Measurements from ENCODE around the gene BEST1. TPM values are rescaled to one million over a fixed set of nuclear protein-coding genes. Genes with fewer than 3 reads are reported as not detected.

The BEST1 gene
- total RNA-seq, 1 experiment from 2014 or later, result 1.7 TPM

- Histone ChIP-seq H3K4me1 (ENCODE audit: low read length) (peaks cover 66% of the 10 kb centered on the region), H3K4me3 (ENCODE audit: low read length) (peak overlapping the region; percentile 98)
Observed at GRCh38 chr11:61967924-61968757, 18.0 kb downstream of the BEST1 start.

DNA sequence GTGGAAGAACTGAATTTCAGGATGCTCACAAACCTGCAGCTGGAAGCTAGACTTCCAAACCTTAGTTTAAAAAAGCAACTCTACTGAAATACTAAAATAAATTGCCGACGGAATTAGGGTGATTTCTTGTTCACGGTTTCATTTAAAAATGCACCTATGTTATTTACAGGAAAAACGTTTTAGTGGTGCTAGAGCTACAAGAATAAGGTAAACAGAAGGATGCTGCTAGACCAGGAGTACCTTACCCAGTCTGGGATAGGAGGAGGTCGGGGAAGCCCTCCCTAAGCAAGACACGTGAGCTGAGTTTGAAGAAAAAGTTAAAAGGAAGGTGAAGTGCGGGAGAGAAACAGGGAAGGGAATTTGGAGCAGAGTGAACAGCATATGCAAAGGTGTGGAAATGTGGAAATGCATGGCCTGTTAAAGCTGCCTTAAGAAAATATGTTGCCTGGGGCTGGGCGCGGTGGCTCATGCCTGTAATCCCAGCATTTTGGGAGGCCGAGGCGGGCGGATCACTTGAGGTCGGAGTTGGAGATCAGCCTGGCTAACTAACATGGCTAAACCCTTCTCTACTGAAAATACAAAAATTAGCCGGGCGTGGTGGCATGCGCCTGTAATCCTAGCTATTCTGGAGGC lies 18.7 kb downstream of the BEST1 start:
- Histone ChIP-seq H4K20me1 (ENCODE audit: insufficient read depth, low read depth, low read length) (peaks cover 27% of the 10 kb centered on the region), H3K9me3 (ENCODE audit: low read length) (no peaks in the 10 kb centered on the region), H3K27me3 (ENCODE audit: low read length) (no peaks in the 10 kb centered on the region), H3K9me2 (replicated peaks; ENCODE audit: insufficient read depth, low read length) (no peaks in the 10 kb centered on the region), H3K4me1 (ENCODE audit: low read length) (peaks cover 60% of the 10 kb centered on the region), H3K27ac (ENCODE audit: low read length) (no peak overlapping the region), H3K9ac (ENCODE audit: low read length) (peak overlapping the region; percentile 88; the same call in 1 of the 2 replicates), H2AFZ (ENCODE audit: low read length) (no peak overlapping the region), H3K36me3 (ENCODE audit: insufficient read depth, low read length) (peaks cover 17% of the 10 kb centered on the region), H3K79me2 (ENCODE audit: low read length) (peaks cover 10% of the 10 kb centered on the region), H3K4me2 (ENCODE audit: low read depth, low read length, poor library complexity, severe bottlenecking) (peak overlapping the region; percentile 99), H3K4me3 (ENCODE audit: low read length) (peak overlapping the region; percentile 98; the same call in 1 of the 2 replicates)
- DNase-seq, result no peak

More at GRCh38 chr11:61967924-61968757, 18.0 kb downstream of the BEST1 start:
- Histone ChIP-seq H3K79me2 (ENCODE audit: low read length) (peaks cover 10% of the 10 kb centered on the region), H3K4me2 (ENCODE audit: low read depth, low read length, poor library complexity, severe bottlenecking) (peak overlapping the region; percentile 99), H3K27me3 (ENCODE audit: low read length) (no peaks in the 10 kb centered on the region), H3K9me2 (replicated peaks; ENCODE audit: insufficient read depth, low read length) (no peaks in the 10 kb centered on the region), H3K9ac (ENCODE audit: low read length) (peak overlapping the region; percentile 88), H3K36me3 (ENCODE audit: insufficient read depth, low read length) (peaks cover 17% of the 10 kb centered on the region), H4K20me1 (ENCODE audit: insufficient read depth, low read depth, low read length) (peaks cover 28% of the 10 kb centered on the region), H3K27ac (ENCODE audit: low read length) (peak overlapping the region; percentile 60), H2AFZ (ENCODE audit: low read length) (peak overlapping the region; percentile 71), H3K9me3 (ENCODE audit: low read length) (no peaks in the 10 kb centered on the region)
- DNase-seq, result peak; percentile 79

DNA sequence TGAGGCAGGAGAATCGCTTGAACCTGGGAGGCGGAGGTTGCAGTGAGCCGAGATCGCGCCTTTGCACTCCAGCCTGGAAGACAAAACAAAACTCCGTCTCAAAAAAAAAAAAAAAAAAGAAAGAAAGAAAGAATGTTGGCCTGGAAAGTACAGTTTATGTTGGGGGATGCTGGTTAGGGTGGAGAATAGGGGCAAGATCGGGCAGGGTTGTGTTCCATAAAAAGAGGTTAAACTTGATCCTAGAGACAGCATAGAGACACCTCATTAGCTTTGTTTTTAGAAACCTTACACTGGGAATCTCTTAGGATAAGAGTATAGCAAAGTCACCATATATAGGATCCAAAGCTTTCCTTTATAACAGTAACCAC lies 19.2 kb downstream of the BEST1 start:
- DNase-seq, result no peak
- peaks cover 12% of the 10 kb centered on the region for H3K36me3 ChIP-seq (ENCODE audit: insufficient read depth, low read length)
- no peaks in the 10 kb centered on the region for H3K9me3 ChIP-seq (ENCODE audit: low read length)
- H3K4me3 ChIP-seq (ENCODE audit: low read length), result no peak overlapping the region
- H3K27ac ChIP-seq (ENCODE audit: low read length), result no peak overlapping the region
- peaks cover 22% of the 10 kb centered on the region for H4K20me1 ChIP-seq (ENCODE audit: insufficient read depth, low read depth, low read length)
- no peak overlapping the region for H2AFZ ChIP-seq (ENCODE audit: low read length)
- no peaks in the 10 kb centered on the region for H3K27me3 ChIP-seq (ENCODE audit: low read length)
- H3K4me1 ChIP-seq (ENCODE audit: low read length), result peaks cover 55% of the 10 kb centered on the region
- peaks cover 10% of the 10 kb centered on the region for H3K79me2 ChIP-seq (ENCODE audit: low read length)
- no peaks in the 10 kb centered on the region for H3K9me2 ChIP-seq (replicated peaks; ENCODE audit: insufficient read depth, low read length)
- H3K9ac ChIP-seq (ENCODE audit: low read length), result no peak overlapping the region
- H3K4me2 ChIP-seq (ENCODE audit: low read depth, low read length, poor library complexity, severe bottlenecking), result no peak overlapping the region

DNA sequence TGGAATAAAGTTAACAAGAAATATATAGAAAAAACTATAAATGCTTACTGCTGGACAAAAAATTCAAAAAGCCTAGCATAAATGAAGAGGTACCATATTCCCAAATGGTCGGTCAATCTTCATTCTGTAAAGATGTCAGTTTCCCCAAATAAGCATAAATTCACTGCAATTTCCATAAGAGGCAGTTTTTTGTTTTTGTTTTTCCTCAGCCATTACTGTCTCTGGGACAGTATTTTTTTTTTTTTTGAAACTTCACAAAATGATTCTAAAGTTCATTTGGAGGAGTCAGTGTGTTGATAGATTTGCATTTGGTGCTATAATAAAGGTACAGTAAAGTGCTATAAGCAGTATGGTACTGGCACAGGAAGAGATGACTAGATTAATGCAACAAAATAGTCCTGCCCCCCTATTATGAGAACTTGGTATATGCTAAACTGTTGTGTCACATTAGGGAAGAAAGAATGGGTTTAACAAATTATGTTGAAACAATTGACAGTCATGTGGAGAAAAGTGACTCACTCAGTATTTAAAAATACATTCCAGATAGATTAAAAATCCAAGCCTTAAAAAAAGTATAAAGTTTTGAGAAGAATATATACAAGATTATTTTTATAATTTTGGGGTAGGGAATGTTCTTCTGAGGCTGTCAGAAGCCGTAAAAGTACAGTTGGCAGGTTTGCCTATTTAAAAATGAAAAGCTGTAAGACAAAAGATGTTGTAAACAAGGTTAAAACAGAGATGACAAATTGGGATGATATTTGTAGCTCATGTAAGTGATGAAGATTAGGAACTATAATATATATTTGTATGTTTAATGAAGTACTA lies 19.9 kb downstream of the BEST1 start:
- Histone ChIP-seq H2AFZ (ENCODE audit: low read length) (no peak overlapping the region), H3K4me1 (ENCODE audit: low read length) (peaks cover 48% of the 10 kb centered on the region), H3K9me2 (replicated peaks; ENCODE audit: insufficient read depth, low read length) (no peaks in the 10 kb centered on the region), H3K4me2 (ENCODE audit: low read depth, low read length, poor library complexity, severe bottlenecking) (no peak overlapping the region), H3K27me3 (ENCODE audit: low read length) (no peaks in the 10 kb centered on the region), H3K79me2 (ENCODE audit: low read length) (peaks cover 10% of the 10 kb centered on the region), H4K20me1 (ENCODE audit: insufficient read depth, low read depth, low read length) (peaks cover 19% of the 10 kb centered on the region), H3K27ac (ENCODE audit: low read length) (no peak overlapping the region), H3K36me3 (ENCODE audit: insufficient read depth, low read length) (peaks cover 6% of the 10 kb centered on the region), H3K4me3 (ENCODE audit: low read length) (no peak overlapping the region), H3K9ac (ENCODE audit: low read length) (no peak overlapping the region), H3K9me3 (ENCODE audit: low read length) (no peaks in the 10 kb centered on the region)
- DNase-seq, result peak; percentile 51

DNA sequence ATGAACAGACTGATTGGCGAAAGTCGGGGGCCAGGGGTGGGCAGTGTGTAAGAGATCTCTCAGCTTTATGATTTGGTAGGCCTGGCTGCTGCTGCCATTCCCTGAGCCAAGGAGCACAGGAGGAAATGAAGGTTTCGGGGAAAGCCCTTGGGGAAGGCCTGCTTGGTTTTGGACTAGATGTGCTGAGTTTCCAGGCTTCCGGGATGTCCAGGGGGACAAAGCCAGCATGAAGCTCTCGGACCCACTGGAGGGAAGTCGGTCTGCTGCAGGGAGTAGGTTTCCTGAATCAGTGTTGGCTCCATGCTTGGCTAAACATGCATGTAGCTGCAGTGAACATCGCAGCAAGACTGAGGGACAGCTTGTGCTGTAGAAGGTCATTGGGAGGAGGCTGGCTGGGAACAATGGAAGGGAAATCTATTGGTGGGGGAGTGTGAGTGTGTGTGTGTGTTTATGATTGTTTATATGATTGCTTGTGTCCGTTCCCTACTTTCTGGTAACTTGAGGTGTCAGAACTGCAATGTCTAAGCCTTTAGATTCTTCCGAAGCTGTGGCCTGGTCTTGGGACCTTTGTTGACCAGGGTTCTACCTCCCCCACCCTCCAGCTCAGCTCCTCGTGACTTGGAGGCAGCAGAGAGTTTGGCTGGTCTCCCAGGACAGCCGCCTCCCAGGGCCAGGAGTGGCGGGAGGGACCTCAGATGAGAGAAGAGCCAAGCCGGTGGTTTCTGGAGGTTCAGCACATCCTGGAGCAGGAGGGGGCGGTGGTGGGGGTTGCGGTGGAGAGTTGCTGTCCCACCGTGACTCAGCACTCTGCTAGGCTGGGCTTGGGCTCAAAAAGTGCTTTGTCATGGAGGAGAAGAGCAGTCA lies 21.3 kb downstream of the BEST1 start:
- H3K27ac ChIP-seq (ENCODE audit: low read length), result no peak overlapping the region
- no peak overlapping the region for H3K4me3 ChIP-seq (ENCODE audit: low read length)
- peaks cover 5% of the 10 kb centered on the region for H4K20me1 ChIP-seq (ENCODE audit: insufficient read depth, low read depth, low read length)
- no peaks in the 10 kb centered on the region for H3K27me3 ChIP-seq (ENCODE audit: low read length)
- no peak overlapping the region for H2AFZ ChIP-seq (ENCODE audit: low read length)
- peak overlapping the region; percentile 12 for H3K4me2 ChIP-seq (ENCODE audit: low read depth, low read length, poor library complexity, severe bottlenecking)
- H3K4me1 ChIP-seq (ENCODE audit: low read length), result peaks cover 34% of the 10 kb centered on the region
- no peaks in the 10 kb centered on the region for H3K9me2 ChIP-seq (replicated peaks; ENCODE audit: insufficient read depth, low read length)
- H3K9ac ChIP-seq (ENCODE audit: low read length), result no peak overlapping the region
- H3K9me3 ChIP-seq (ENCODE audit: low read length), result no peaks in the 10 kb centered on the region
- peaks cover 5% of the 10 kb centered on the region for H3K79me2 ChIP-seq (ENCODE audit: low read length)
- DNase-seq, result peak; percentile 63
- no peaks in the 10 kb centered on the region for H3K36me3 ChIP-seq (ENCODE audit: insufficient read depth, low read length)

- no peaks in the 10 kb centered on the region for H3K36me3 ChIP-seq (ENCODE audit: insufficient read depth, low read length)
- no peaks in the 10 kb centered on the region for H3K9me2 ChIP-seq (replicated peaks; ENCODE audit: insufficient read depth, low read length)
- H3K9ac ChIP-seq (ENCODE audit: low read length), result no peak overlapping the region
- no peak overlapping the region for H3K4me2 ChIP-seq (ENCODE audit: low read depth, low read length, poor library complexity, severe bottlenecking)
- H3K27me3 ChIP-seq (ENCODE audit: low read length), result no peaks in the 10 kb centered on the region
- no peaks in the 10 kb centered on the region for H3K9me3 ChIP-seq (ENCODE audit: low read length)
- H2AFZ ChIP-seq (ENCODE audit: low read length), result no peak overlapping the region
- H3K79me2 ChIP-seq (ENCODE audit: low read length), result no peaks in the 10 kb centered on the region
- no peak for DNase-seq
- no peaks in the 10 kb centered on the region for H4K20me1 ChIP-seq (ENCODE audit: insufficient read depth, low read depth, low read length)
- H3K4me3 ChIP-seq (ENCODE audit: low read length), result no peak overlapping the region
- no peak overlapping the region for H3K27ac ChIP-seq (ENCODE audit: low read length)
- H3K4me1 ChIP-seq (ENCODE audit: low read length), result peaks cover 33% of the 10 kb centered on the region
Observed at GRCh38 chr11:61972112-61972671, 22.0 kb downstream of the BEST1 start.

DNA sequence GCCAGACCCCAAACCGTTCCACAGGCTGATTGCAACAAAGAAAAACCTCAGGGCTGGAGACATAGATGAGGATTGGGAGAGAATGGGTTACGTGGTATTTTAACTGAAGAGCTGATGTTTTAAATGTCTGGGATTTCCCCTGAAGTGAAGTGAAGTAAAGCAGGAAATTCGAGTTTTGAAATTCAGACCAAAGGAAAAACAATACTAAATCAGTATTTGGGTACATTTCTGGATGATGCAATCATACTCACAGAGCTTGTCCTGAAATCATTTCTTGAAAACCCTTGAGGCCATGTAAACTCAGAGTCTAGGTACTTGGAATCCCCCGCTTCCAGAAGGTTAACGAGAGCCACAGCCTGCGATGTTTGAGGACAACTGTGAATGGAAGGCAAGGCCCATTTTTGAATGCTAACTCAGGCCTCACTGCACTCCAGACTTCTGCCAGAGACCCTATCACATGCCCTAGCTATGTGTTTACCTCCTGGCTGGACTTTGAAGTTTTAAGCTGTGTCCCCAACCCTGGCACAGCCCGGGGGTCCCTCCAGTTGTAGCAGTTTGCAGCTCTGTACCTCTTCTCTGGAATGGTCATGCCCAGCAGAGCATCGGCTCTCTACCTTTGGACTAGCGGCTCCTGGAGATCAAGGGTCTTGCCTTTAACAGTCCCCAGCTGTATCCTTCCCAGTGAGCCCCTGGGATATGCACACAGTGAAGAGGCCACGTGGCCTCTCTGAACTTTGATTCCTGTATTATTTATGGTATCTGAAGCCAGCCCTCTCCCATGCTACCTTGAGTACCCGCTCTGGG lies 22.7 kb downstream of the BEST1 start:
- Histone ChIP-seq H3K4me1 (ENCODE audit: low read length) (peaks cover 32% of the 10 kb centered on the region), H2AFZ (ENCODE audit: low read length) (no peak overlapping the region), H3K4me2 (ENCODE audit: low read depth, low read length, poor library complexity, severe bottlenecking) (no peak overlapping the region), H4K20me1 (ENCODE audit: insufficient read depth, low read depth, low read length) (no peaks in the 10 kb centered on the region), H3K9me3 (ENCODE audit: low read length) (no peaks in the 10 kb centered on the region), H3K27me3 (ENCODE audit: low read length) (no peaks in the 10 kb centered on the region), H3K4me3 (ENCODE audit: low read length) (no peak overlapping the region), H3K9ac (ENCODE audit: low read length) (no peak overlapping the region), H3K79me2 (ENCODE audit: low read length) (no peaks in the 10 kb centered on the region), H3K36me3 (ENCODE audit: insufficient read depth, low read length) (no peaks in the 10 kb centered on the region), H3K27ac (ENCODE audit: low read length) (no peak overlapping the region), H3K9me2 (replicated peaks; ENCODE audit: insufficient read depth, low read length) (no peaks in the 10 kb centered on the region)
- DNase-seq, result no peak

Measured in Karpas-422 (cell line).